NCI-H2196 treated with DMSO at 0.1 percent for 48 hours (cell line): ENCODE results near the gene LPIN1.

Experiments used
- DNase-seq: peaks from one replicate; lab custom pipeline; 2025; ENCODE audit not compliant: unreplicated experiment; lab: John Stamatoyannopoulos, UW

LPIN1 gene

GRCh38 chr2:11746376-11746806, at the start of gene LPIN1:
Gene LPIN1, plus strand, starts transcription at chr2:11746632. Its CDS starts 18,910 bp downstream, at chr2:11765542.
- peak; percentile 69 for DNase-seq

- no peak for DNase-seq
Observed at GRCh38 chr2:11696736-11697102, 49.7 kb upstream of the LPIN1 start.

- no peak for DNase-seq
Observed at GRCh38 chr2:11697103-11697871, 49.1 kb upstream of the LPIN1 start.

GRCh38 chr2:11698009-11698922, 48.2 kb upstream of the LPIN1 start:
- no peak for DNase-seq

GRCh38 chr2:11699686-11700670, 46.5 kb upstream of the LPIN1 start:
- DNase-seq: no peak

- DNase-seq: no peak
Observed at GRCh38 chr2:11701206-11701605, 45.2 kb upstream of the LPIN1 start.

GRCh38 chr2:11701751-11702301, 44.6 kb upstream of the LPIN1 start:
- no peak for DNase-seq

GRCh38 chr2:11702946-11703345, 43.5 kb upstream of the LPIN1 start:
- no peak for DNase-seq

- no peak for DNase-seq
Observed at GRCh38 chr2:11703700-11704099, 42.7 kb upstream of the LPIN1 start.

- DNase-seq: no peak
Observed at GRCh38 chr2:11705063-11705462, 41.4 kb upstream of the LPIN1 start.

GRCh38 chr2:11705711-11706110, 40.7 kb upstream of the LPIN1 start:
- DNase-seq: no peak

GRCh38 chr2:11708106-11708505, 38.3 kb upstream of the LPIN1 start:
- DNase-seq: no peak

- DNase-seq: no peak
Observed at GRCh38 chr2:11709293-11709692, 37.1 kb upstream of the LPIN1 start.

- no peak for DNase-seq
Observed at GRCh38 chr2:11710210-11710609, 36.2 kb upstream of the LPIN1 start.

GRCh38 chr2:11710632-11711353, 35.6 kb upstream of the LPIN1 start:
- no peak for DNase-seq

- DNase-seq: no peak
Observed at GRCh38 chr2:11711354-11711716, 35.1 kb upstream of the LPIN1 start.

GRCh38 chr2:11711751-11712150, 34.7 kb upstream of the LPIN1 start:
- no peak for DNase-seq

GRCh38 chr2:11712866-11713265, 33.6 kb upstream of the LPIN1 start:
- DNase-seq: no peak

GRCh38 chr2:11713815-11714214, 32.6 kb upstream of the LPIN1 start:
- no peak for DNase-seq
